Naive thymus-derived CD4-positive, alpha-beta T cell (primary cell): ENCODE results near the gene GOLGA1. TPM values are rescaled to one million over a fixed set of nuclear protein-coding genes. Genes with fewer than 3 reads are reported as not detected.
A peak's percentile ranks its signal among the peaks of the same experiment; 100 is the strongest.
"Not testable (repeated sequence)": the region's sequence is repeated elsewhere in the genome, so short reads cannot be mapped to it uniquely, and the experiment has no call there.

Experiments
- ATAC-seq: fragments of 150-1000 bp; cut with Tn5 transposase; 2 replicates; pipeline ENCODE4 v1.10.0; 2021; ENCODE audit warnings: mild to moderate bottlenecking, moderate library complexity
- CTCF ChIA-PET: fragments of 350-600 bp; sonication (Branson Sonifier 250); formaldehyde crosslinking; loops from one replicate; lab custom pipeline; 2021; ENCODE audit warnings: antibody characterized with exemption; lab: Charles Lee
- POLR2A ChIA-PET: fragments of 350-600 bp; sonication (Branson Sonifier 250); formaldehyde crosslinking; loops from one replicate; lab custom pipeline; 2021; ENCODE audit warnings: antibody characterized with exemption, inconsistent platforms; lab: Charles Lee
- DNase-seq, 9 donors: peaks; one replicate each; pipeline versions ENCODE4 v3.0.0 to v3.0.0-alpha.2; 2020 to 2022; ENCODE audit warnings: mixed read lengths in 1 of 9
- H3K27ac ChIP-seq: one replicate; pipeline ENCODE4 v1.7.0; 2013; ENCODE audit warnings: mild to moderate bottlenecking, low read depth, low read length, moderate library complexity
- H3K27me3 ChIP-seq, 2 donors: one replicate each; pipeline ENCODE4 v1.7.0; 2013; ENCODE audit warnings: low read length in 2 of 2, mild to moderate bottlenecking in 2 of 2, moderate library complexity in 2 of 2; ENCODE audit not compliant: control insufficient read depth in 2 of 2, insufficient read depth in 2 of 2
- H3K36me3 ChIP-seq, 3 experiments: 1 replicate in 2 of 3; 2 replicates in 1 of 3; pipeline ENCODE4 v1.7.0; 2013; ENCODE audit warnings: low read length in 3 of 3, mild to moderate bottlenecking in 3 of 3, moderate library complexity in 1 of 3; ENCODE audit not compliant: insufficient read depth in 3 of 3, control insufficient read depth in 2 of 3
- H3K4me1 ChIP-seq, 2 donors: one replicate each; pipeline ENCODE4 v1.7.0; 2013; ENCODE audit warnings: low read length in 2 of 2, mild to moderate bottlenecking in 2 of 2, moderate library complexity in 1 of 2; ENCODE audit not compliant: control insufficient read depth in 2 of 2, insufficient read depth in 2 of 2
- H3K4me3 ChIP-seq: 2 replicates; pipeline ENCODE4 v1.7.0; 2013; ENCODE audit warnings: mild to moderate bottlenecking, low read length
- H3K9me3 ChIP-seq, 3 experiments: 1 replicate in 2 of 3; 2 replicates in 1 of 3; pipeline ENCODE4 v1.7.0; 2013; ENCODE audit warnings: low read length in 3 of 3; ENCODE audit not compliant: control insufficient read depth in 2 of 3
- H3K27ac Mint-ChIP-seq, 9 donors: one replicate each; pipeline ENCODE4 v1.8.0; 2020 to 2022; ENCODE audit warnings: mixed read lengths in 9 of 9, mild to moderate bottlenecking in 8 of 9, moderate library complexity in 5 of 9, inconsistent platforms in 2 of 9
- H3K27me3 Mint-ChIP-seq, 5 donors: one replicate each; pipeline ENCODE4 v1.8.0; 2021 to 2022; ENCODE audit warnings: mixed read lengths in 5 of 5, mild to moderate bottlenecking in 1 of 5
- H3K36me3 Mint-ChIP-seq, 5 donors: one replicate each; pipeline ENCODE4 v1.8.0; 2020 to 2022; ENCODE audit warnings: mixed read lengths in 5 of 5, mild to moderate bottlenecking in 3 of 5, inconsistent platforms in 1 of 5
- H3K4me1 Mint-ChIP-seq, 7 donors: one replicate each; pipeline ENCODE4 v1.8.0; 2020 to 2022; ENCODE audit warnings: mixed read lengths in 7 of 7, mild to moderate bottlenecking in 3 of 7, inconsistent platforms in 1 of 7
- H3K4me3 Mint-ChIP-seq, 10 donors: one replicate each; pipeline ENCODE4 v1.8.0; 2020 to 2022; ENCODE audit warnings: mild to moderate bottlenecking in 10 of 10, mixed read lengths in 10 of 10, moderate library complexity in 6 of 10, inconsistent platforms in 2 of 10
- H3K9me3 Mint-ChIP-seq, 11 donors: one replicate each; pipeline ENCODE4 v1.8.0; 2020 to 2022; ENCODE audit warnings: mixed read lengths in 11 of 11, mild to moderate bottlenecking in 4 of 11, inconsistent platforms in 1 of 11, moderate library complexity in 1 of 11
- intact Hi-C, 2 donors: fragments of 100-400 bp; cut with micrococcal nuclease; formaldehyde crosslinking; loops; one replicate each; pipeline ENCODE4 v1.15.1; 2023
- polyA plus RNA-seq, 2 donors: library from polyadenylated mRNA; unstranded; fragments of 300-500 nt; fragmentation: Illumina TruSeq; gene quantifications; one replicate each; pipeline ENCODE4 v1.2.3, GENCODE V29; 2021
- total RNA-seq, 6 experiments: library from RNA in 5 of 6; stranded (reverse) in 5 of 6; gene quantifications; 1 replicate in 5 of 6; 2 replicates in 1 of 6; pipeline ENCODE4 v1.2.3 and lab custom pipeline; 2021 to 2026

Gene GOLGA1
- total and polyA plus RNA-seq, 7 experiments from 2014 or later, result 4.0 to 37.8 (median 21.2) TPM

DNA sequence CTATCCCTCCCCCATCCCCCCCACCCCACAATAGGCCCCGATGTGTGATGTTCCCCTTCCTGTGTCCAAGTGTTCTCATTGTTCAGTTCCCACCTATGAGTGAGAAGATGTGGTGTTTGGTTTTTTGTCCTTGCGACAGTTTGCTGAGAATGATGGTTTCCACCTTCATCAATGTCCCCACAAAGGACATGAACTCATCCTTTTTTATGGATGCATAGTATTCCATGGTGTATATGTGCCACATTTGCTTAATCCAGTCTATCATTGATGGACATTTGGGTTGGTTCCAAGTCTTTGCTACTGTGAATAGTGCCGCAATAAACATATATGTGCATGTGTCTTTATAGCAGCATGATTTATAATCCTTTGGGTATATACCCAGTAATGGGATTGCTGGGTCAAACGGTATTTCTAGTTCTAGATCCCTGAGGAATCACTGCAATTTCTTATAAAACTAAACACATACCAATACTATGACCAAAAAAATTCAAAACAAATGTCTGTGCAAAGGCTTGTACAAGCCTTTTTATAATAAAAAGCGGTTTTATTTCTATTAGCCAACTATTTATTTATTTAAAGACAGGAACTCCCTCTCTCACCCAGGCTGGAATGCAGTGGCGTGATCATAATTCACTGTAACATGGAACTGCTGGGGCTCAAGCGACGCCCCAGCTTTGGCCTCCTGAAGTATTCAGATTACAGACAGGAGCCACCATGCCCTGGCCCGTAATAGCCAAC, 19.0 kb upstream of the GOLGA1 start:
- peaks cover 0 to 11% (median 8%) of the 10 kb centered on the region in 5 donors for H3K36me3 Mint-ChIP-seq
- H3K27me3 Mint-ChIP-seq, DNase-seq, H3K27ac ChIP-seq, H3K4me3 ChIP-seq, intact Hi-C loops, H3K27ac Mint-ChIP-seq, ATAC-seq, CTCF ChIA-PET, H3K4me3 Mint-ChIP-seq, H3K9me3 ChIP-seq, H3K36me3 ChIP-seq, H3K27me3 ChIP-seq, H3K9me3 Mint-ChIP-seq: not testable (repeated sequence)
- POLR2A ChIA-PET, result interaction anchor here (0.9 kb wide), 1 partner anchor 14 kb away, joined by 4 read pairs; no protein-coding TSS in a partner anchor
- peaks cover 9 to 14% (median 14%) of the 10 kb centered on the region in 7 donors for H3K4me1 Mint-ChIP-seq
- peaks cover 7 to 16% of the 10 kb centered on the region in 2 donors for H3K4me1 ChIP-seq

DNA sequence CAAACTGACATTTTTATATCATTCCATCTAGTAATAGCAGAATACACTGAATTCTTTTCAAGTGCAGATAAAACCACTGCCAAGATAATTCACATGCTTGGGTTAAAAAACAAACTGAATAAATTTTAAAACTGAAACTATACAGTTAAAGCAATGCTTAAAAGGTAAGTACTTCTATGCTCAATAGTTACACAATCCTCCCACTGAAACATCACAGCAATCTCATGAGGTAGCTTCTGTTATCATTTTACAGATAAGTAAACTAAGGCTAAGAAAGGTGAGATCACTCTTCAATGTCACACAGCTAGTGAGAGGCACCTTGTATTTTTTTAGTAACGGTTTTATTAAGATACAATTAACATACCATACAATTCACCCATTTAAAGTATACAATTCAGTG, 13.4 kb upstream of the GOLGA1 start:
- Histone ChIP-seq H3K9me3 (no peaks in the 10 kb centered on the region), H3K4me1 (no peaks in the 10 kb centered on the region), H3K27ac (no peak overlapping the region), H3K4me3 (no peak overlapping the region), H3K36me3 (no peaks in the 10 kb centered on the region), H3K27me3 (no peaks in the 10 kb centered on the region)
- Mint-ChIP-seq H3K27me3 (no peaks in the 10 kb centered on the region), H3K27ac (no peak overlapping the region), H3K4me1 (peaks cover 0 to 3% (median 0%) of the 10 kb centered on the region in 7 donors), H3K9me3 (no peaks in the 10 kb centered on the region), H3K36me3 (peaks cover 0 to 27% (median 6%) of the 10 kb centered on the region in 5 donors), H3K4me3 (no peak overlapping the region)
- ChIA-PET CTCF (no interaction called here), POLR2A (interaction anchor here (1.4 kb wide), 1 partner anchor 12 kb away, joined by 5 read pairs; no protein-coding TSS in a partner anchor)
- intact Hi-C loops, result no loop called here
- ATAC-seq (no peak), DNase-seq (no peak)

DNA sequence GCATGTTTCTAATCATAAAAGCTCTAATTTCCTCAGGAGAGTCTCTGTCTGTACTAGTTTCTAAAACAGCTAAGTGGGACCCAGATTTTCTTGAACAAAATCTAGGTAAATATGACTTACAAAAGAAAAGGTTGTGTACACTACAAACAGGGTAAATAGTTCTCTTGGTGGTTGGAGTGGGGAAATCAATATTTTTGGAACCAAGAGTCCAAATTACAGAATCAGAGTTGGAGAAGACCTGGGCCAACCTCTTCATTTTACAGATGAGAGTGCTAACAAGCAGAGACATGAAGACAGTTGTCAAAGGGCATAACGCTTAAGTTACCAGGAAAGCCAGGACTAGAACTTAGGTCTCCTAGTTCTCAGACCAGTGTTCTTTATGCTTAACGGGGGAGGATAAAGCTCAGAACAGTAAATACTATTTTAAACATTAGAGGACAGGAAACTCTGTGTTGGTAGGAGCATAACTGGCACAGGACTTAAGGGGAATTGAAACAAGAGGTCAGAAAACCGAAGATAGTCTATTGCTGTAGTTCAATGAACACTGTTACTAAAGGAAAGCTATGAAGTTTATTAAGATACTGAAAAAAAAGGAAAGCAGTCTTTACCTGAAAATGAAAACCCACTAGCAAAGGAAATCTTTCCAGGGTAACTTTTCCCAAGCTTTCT, 9.3 kb upstream of the GOLGA1 start:
- no peak overlapping the region for H3K27ac ChIP-seq
- ChIA-PET CTCF (no interaction called here), POLR2A (interaction anchor here (0.5 to 1.5 kb wide), 7 partner anchors 9 to 239 kb away, joined by 3 to 4 read pairs (median 3); no protein-coding TSS in a partner anchor)
- H3K27me3 ChIP-seq, result no peaks in the 10 kb centered on the region
- H3K36me3 ChIP-seq, result no peaks in the 10 kb centered on the region
- H3K27ac Mint-ChIP-seq, result peak overlapping the region in 2 of 9 donors; percentile 47 to 52
- H3K9me3 Mint-ChIP-seq, result no peaks in the 10 kb centered on the region
- H3K9me3 ChIP-seq, result no peaks in the 10 kb centered on the region
- H3K4me1 ChIP-seq, result no peaks in the 10 kb centered on the region
- peaks cover 0 to 3% (median 0%) of the 10 kb centered on the region in 7 donors for H3K4me1 Mint-ChIP-seq
- H3K4me3 Mint-ChIP-seq, result no peak overlapping the region
- no peaks in the 10 kb centered on the region for H3K27me3 Mint-ChIP-seq
- intact Hi-C loops, result no loop called here
- peaks cover 0 to 25% (median 6%) of the 10 kb centered on the region in 5 donors for H3K36me3 Mint-ChIP-seq
- no peak overlapping the region for H3K4me3 ChIP-seq
- no peak for DNase-seq
- no peak for ATAC-seq

DNA sequence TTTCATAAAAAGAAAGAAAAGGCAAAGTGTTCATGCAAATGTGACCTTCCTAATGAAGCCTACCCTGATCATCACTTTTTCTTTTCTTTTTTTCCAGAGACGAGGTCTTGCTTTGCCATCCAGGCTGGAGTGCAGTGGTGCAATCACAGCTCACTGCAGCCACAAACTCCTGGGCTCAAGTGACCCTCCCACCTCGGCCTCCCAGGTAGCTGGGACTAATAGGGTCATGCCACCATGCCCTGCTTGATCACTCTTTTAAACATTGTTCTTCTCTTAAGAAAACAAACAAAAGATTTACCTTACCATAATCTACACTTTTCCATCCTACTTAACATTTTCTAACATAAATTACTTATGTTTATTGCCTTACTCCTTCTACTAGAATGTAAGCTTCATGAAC, 8.5 kb upstream of the GOLGA1 start:
- Mint-ChIP-seq H3K9me3 (no peaks in the 10 kb centered on the region), H3K36me3 (peaks cover 0 to 25% (median 6%) of the 10 kb centered on the region in 5 donors), H3K4me1 (peaks cover 0 to 3% (median 0%) of the 10 kb centered on the region in 7 donors), H3K27ac (peak overlapping the region in 2 of 9 donors; percentile 47 to 52), H3K4me3 (no peak overlapping the region), H3K27me3 (no peaks in the 10 kb centered on the region)
- Histone ChIP-seq H3K4me3 (no peak overlapping the region), H3K4me1 (no peaks in the 10 kb centered on the region), H3K36me3 (no peaks in the 10 kb centered on the region), H3K27me3 (no peaks in the 10 kb centered on the region), H3K27ac (no peak overlapping the region), H3K9me3 (no peaks in the 10 kb centered on the region)
- CTCF ChIA-PET, result no interaction called here
- POLR2A ChIA-PET, result interaction anchor here (0.5 to 1.6 kb wide), 5 partner anchors 8 to 240 kb away, joined by 3 to 4 read pairs (median 3); no protein-coding TSS in a partner anchor
- ATAC-seq, result no peak
- DNase-seq, result no peak
- intact Hi-C loops, result loop anchor here in 1 of 2 donors (10.0 kb wide), 1 partner anchor 1015 kb away; the partner anchor contains the start of gene DENND1A

DNA sequence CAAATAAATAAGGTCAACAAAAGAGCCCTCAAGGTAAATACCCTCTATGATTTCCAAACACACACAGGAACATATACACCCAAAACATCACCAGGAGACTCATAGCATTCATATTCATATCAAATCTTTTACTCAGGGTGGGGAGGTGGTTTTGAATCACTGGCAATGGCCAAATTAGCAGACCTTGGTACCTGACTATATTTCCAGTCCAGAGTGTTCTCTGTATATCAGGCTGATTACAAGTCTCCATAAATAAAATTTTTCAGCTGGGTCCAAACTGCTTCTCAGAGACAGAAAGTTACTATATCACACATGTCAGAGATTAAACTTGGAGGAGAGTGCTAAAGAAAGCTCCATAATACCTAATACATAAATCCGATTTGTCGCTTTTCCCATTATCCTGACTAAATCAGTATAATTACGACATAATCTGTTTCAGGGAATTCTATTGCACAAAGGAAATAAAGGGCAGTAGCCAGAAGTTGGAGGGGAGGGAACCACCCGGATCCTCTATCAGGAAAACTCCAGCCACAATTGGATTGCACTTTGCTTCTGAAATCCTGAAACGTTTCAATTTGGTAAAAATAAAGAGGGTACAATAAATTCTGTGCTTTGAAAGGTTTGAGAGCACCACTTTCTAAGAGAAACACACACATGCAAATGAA, 7.0 kb upstream of the GOLGA1 start:
- intact Hi-C loops, result loop anchor here in 1 of 2 donors (10.0 kb wide), 1 partner anchor 1013 kb away; the partner anchor contains the start of gene DENND1A
- Histone ChIP-seq H3K4me3 (no peak overlapping the region), H3K27ac (no peak overlapping the region), H3K27me3 (no peaks in the 10 kb centered on the region), H3K36me3 (no peaks in the 10 kb centered on the region), H3K9me3 (no peaks in the 10 kb centered on the region), H3K4me1 (no peaks in the 10 kb centered on the region)
- ChIA-PET POLR2A (interaction anchor here (1.1 to 1.6 kb wide), 2 partner anchors 17 to 22 kb away, joined by 3 read pairs; no protein-coding TSS in a partner anchor), CTCF (interaction anchor here (1.5 kb wide), 1 partner anchor 11 kb away, joined by 6 read pairs; no protein-coding TSS in a partner anchor)
- no peak for ATAC-seq
- H3K27me3 Mint-ChIP-seq, result no peaks in the 10 kb centered on the region
- H3K4me1 Mint-ChIP-seq, result peaks cover under 1 to 3% (median 2%) of the 10 kb centered on the region in 7 donors
- H3K9me3 Mint-ChIP-seq, result peaks cover 0 to 2% (median 0%) of the 10 kb centered on the region in 11 donors
- H3K36me3 Mint-ChIP-seq, result peaks cover 0 to 22% (median 7%) of the 10 kb centered on the region in 5 donors
- no peak for DNase-seq
- H3K4me3 Mint-ChIP-seq, result no peak overlapping the region
- H3K27ac Mint-ChIP-seq, result peak overlapping the region in 1 of 9 donors; percentile 61

DNA sequence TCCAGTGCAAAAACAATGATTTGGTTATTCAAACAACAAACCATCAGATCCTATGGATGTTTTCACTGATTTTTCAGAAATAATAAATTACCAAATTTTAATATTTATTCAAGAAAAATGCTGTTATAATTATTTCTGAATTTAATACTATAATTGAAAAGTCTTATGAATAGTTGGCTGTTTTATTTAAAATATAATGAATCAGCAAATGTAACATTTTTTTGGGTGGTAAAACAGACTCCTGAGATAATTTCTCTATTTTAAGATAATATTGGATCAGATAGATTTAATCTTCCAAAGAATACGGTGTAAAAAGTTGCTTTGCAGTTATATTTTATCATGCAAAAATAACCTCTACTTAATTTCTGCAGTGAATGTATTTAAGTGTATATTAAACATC, 5.3 kb upstream of the GOLGA1 start:
- H3K4me1 Mint-ChIP-seq, result peaks cover 10 to 17% (median 14%) of the 10 kb centered on the region in 7 donors
- Histone ChIP-seq H3K9me3 (no peaks in the 10 kb centered on the region), H3K4me1 (no peaks in the 10 kb centered on the region), H3K36me3 (no peaks in the 10 kb centered on the region), H3K4me3 (no peak overlapping the region), H3K27ac (no peak overlapping the region), H3K27me3 (no peaks in the 10 kb centered on the region)
- no peak overlapping the region for H3K27ac Mint-ChIP-seq
- ATAC-seq (no peak), DNase-seq (no peak)
- no peak overlapping the region for H3K4me3 Mint-ChIP-seq
- peaks cover 0 to 9% (median 0%) of the 10 kb centered on the region in 11 donors for H3K9me3 Mint-ChIP-seq
- H3K36me3 Mint-ChIP-seq, result peaks cover 0 to 22% (median 12%) of the 10 kb centered on the region in 5 donors
- CTCF ChIA-PET, result no interaction called here
- POLR2A ChIA-PET, result no interaction called here
- no peaks in the 10 kb centered on the region for H3K27me3 Mint-ChIP-seq
- intact Hi-C loops, result loop anchor here in 1 of 2 donors (10.0 kb wide), 1 partner anchor 1011 kb away; the partner anchor contains the start of gene DENND1A
